ENCODE results near the gene MRPS6.

GRCh38 chr21:34129901-34130715, 56.7 kb downstream of the MRPS6 start:
- TF ChIP-seq TAF1 (IDR thresholded peaks at IDR 0.05; ENCODE audit: low read depth, low read length): no peak
- TF ChIP-seq POLR2A (IDR thresholded peaks at IDR 0.05; ENCODE audit: low read depth, low read length): no peak
- TF ChIP-seq POLR2AphosphoS5 (IDR thresholded peaks at IDR 0.05; ENCODE audit: low read depth, low read length): no peak
- no peak for TF ChIP-seq SPI1 (IDR thresholded peaks at IDR 0.05; ENCODE audit: low read depth, low read length)
- no peak for TF ChIP-seq PAX5 (IDR thresholded peaks at IDR 0.05; ENCODE audit: insufficient read depth, low read length, severe bottlenecking)
- no peak for TF ChIP-seq POU2F2 (IDR thresholded peaks at IDR 0.05; ENCODE audit: low read depth, low read length)
